Measurements from ENCODE around the gene EYA4.
A peak's percentile ranks its signal among the peaks of the same experiment; 100 is the strongest.

The EYA4 gene

GRCh38 chr6:133242637-133243585, 1.8 kb downstream of the EYA4 start:
- peak in 1 of 2 experiments; percentile 17 for DNase-seq

GRCh38 chr6:133243723-133244305, 2.7 kb downstream of the EYA4 start:
- no peak for DNase-seq

- no peak for DNase-seq
Measured at GRCh38 chr6:133244519-133244918, 3.4 kb downstream of the EYA4 start.

GRCh38 chr6:133245007-133245406, 3.9 kb downstream of the EYA4 start:
- DNase-seq: no peak

- DNase-seq: no peak
Measured at GRCh38 chr6:133245422-133245903, 4.3 kb downstream of the EYA4 start.

GRCh38 chr6:133247581-133247980, 6.4 kb downstream of the EYA4 start:
- DNase-seq: no peak

- DNase-seq: no peak
Measured at GRCh38 chr6:133248241-133249001, 7.3 kb downstream of the EYA4 start.

GRCh38 chr6:133251688-133252087, 10.5 kb downstream of the EYA4 start:
- no peak for DNase-seq

GRCh38 chr6:133254552-133255228, 13.5 kb downstream of the EYA4 start:
- DNase-seq: no peak

- DNase-seq: no peak
Measured at GRCh38 chr6:133257545-133258105, 16.5 kb downstream of the EYA4 start.

GRCh38 chr6:133259561-133259960, 18.4 kb downstream of the EYA4 start:
- DNase-seq: no peak

GRCh38 chr6:133262804-133263203, 21.6 kb downstream of the EYA4 start:
- no peak for DNase-seq

- no peak for DNase-seq
Measured at GRCh38 chr6:133265066-133265465, 23.9 kb downstream of the EYA4 start.

GRCh38 chr6:133266186-133266585, 25.0 kb downstream of the EYA4 start:
- no peak for DNase-seq

GRCh38 chr6:133268621-133269020, 27.5 kb downstream of the EYA4 start:
- no peak for DNase-seq

GRCh38 chr6:133274813-133275212, 33.7 kb downstream of the EYA4 start:
- no peak for DNase-seq

- DNase-seq: no peak
Measured at GRCh38 chr6:133275213-133275612, 34.1 kb downstream of the EYA4 start.

- DNase-seq: no peak
Measured at GRCh38 chr6:133277228-133277899, 36.2 kb downstream of the EYA4 start.

GRCh38 chr6:133277900-133278545, 36.9 kb downstream of the EYA4 start:
- DNase-seq: no peak

GRCh38 chr6:133286765-133287164, 45.6 kb downstream of the EYA4 start:
- DNase-seq: no peak

GRCh38 chr6:133288662-133289061, 47.5 kb downstream of the EYA4 start:
- DNase-seq: no peak

All from activated T-cell treated with anti-CD3 and anti-CD28 coated beads, Interleukin-2, amount 50 U/mL, for 48 hours (primary cell).